ENCODE data around the gene PGGHG.

PGGHG gene

GRCh38 chr11:289712-290620 is 1.0 kb downstream of the PGGHG start:
- Histone ChIP-seq H3K4me1 (ENCODE audit: control insufficient read depth, insufficient read depth, low read length) (peaks cover 6% of the 10 kb centered on the region), H3K4me2 (ENCODE audit: low read length) (peak overlapping the region; percentile 29), H3K27me3 (ENCODE audit: control insufficient read depth, insufficient read depth, low read length) (peaks cover 17% of the 10 kb centered on the region), H3K9me3 (replicated peaks; ENCODE audit: low read length) (no peaks in the 10 kb centered on the region), H3K9ac (ENCODE audit: low read depth, low read length) (no peak overlapping the region), H3K36me3 (ENCODE audit: insufficient read depth, low read length) (no peaks in the 10 kb centered on the region), H3K4me3 (ENCODE audit: low read length) (no peak overlapping the region)

GRCh38 chr11:290621-291231 is 1.8 kb downstream of the PGGHG start:
- no peak overlapping the region for H3K9ac ChIP-seq (ENCODE audit: low read depth, low read length)
- no peaks in the 10 kb centered on the region for H3K36me3 ChIP-seq (ENCODE audit: insufficient read depth, low read length)
- H3K4me2 ChIP-seq (ENCODE audit: low read length), result no peak overlapping the region
- no peak overlapping the region for H3K4me3 ChIP-seq (ENCODE audit: low read length)
- H3K27me3 ChIP-seq (ENCODE audit: control insufficient read depth, insufficient read depth, low read length), result peaks cover 21% of the 10 kb centered on the region
- no peaks in the 10 kb centered on the region for H3K9me3 ChIP-seq (replicated peaks; ENCODE audit: low read length)
- H3K4me1 ChIP-seq (ENCODE audit: control insufficient read depth, insufficient read depth, low read length), result peaks cover 6% of the 10 kb centered on the region

- Histone ChIP-seq H3K4me1 (ENCODE audit: control insufficient read depth, insufficient read depth, low read length) (peaks cover 6% of the 10 kb centered on the region), H3K9me3 (replicated peaks; ENCODE audit: low read length) (no peaks in the 10 kb centered on the region), H3K36me3 (ENCODE audit: insufficient read depth, low read length) (no peaks in the 10 kb centered on the region), H3K4me3 (ENCODE audit: low read length) (no peak overlapping the region), H3K27me3 (ENCODE audit: control insufficient read depth, insufficient read depth, low read length) (peaks cover 26% of the 10 kb centered on the region), H3K9ac (ENCODE audit: low read depth, low read length) (no peak overlapping the region), H3K4me2 (ENCODE audit: low read length) (no peak overlapping the region)
Measured at GRCh38 chr11:291281-292210, 2.6 kb downstream of the PGGHG start.

- H3K4me1 ChIP-seq (ENCODE audit: control insufficient read depth, insufficient read depth, low read length), result peaks cover 6% of the 10 kb centered on the region
- no peaks in the 10 kb centered on the region for H3K36me3 ChIP-seq (ENCODE audit: insufficient read depth, low read length)
- no peak overlapping the region for H3K4me2 ChIP-seq (ENCODE audit: low read length)
- no peak overlapping the region for H3K9ac ChIP-seq (ENCODE audit: low read depth, low read length)
- no peaks in the 10 kb centered on the region for H3K9me3 ChIP-seq (replicated peaks; ENCODE audit: low read length)
- no peak overlapping the region for H3K4me3 ChIP-seq (ENCODE audit: low read length)
- peaks cover 24% of the 10 kb centered on the region for H3K27me3 ChIP-seq (ENCODE audit: control insufficient read depth, insufficient read depth, low read length)
Measured at GRCh38 chr11:292211-293121, 3.5 kb downstream of the PGGHG start.

GRCh38 chr11:293271-293851 is 4.4 kb downstream of the PGGHG start:
- no peaks in the 10 kb centered on the region for H3K36me3 ChIP-seq (ENCODE audit: insufficient read depth, low read length)
- peaks cover 23% of the 10 kb centered on the region for H3K27me3 ChIP-seq (ENCODE audit: control insufficient read depth, insufficient read depth, low read length)

GRCh38 chr11:293852-294661 is 5.1 kb downstream of the PGGHG start:
- Histone ChIP-seq H3K36me3 (ENCODE audit: insufficient read depth, low read length) (no peaks in the 10 kb centered on the region), H3K4me1 (ENCODE audit: control insufficient read depth, insufficient read depth, low read length) (no peaks in the 10 kb centered on the region), H3K4me2 (ENCODE audit: low read length) (no peak overlapping the region), H3K9ac (ENCODE audit: low read depth, low read length) (no peak overlapping the region), H3K4me3 (ENCODE audit: low read length) (no peak overlapping the region), H3K27me3 (ENCODE audit: control insufficient read depth, insufficient read depth, low read length) (peaks cover 24% of the 10 kb centered on the region), H3K9me3 (replicated peaks; ENCODE audit: low read length) (no peaks in the 10 kb centered on the region)

More at GRCh38 chr11:293271-293851, 4.4 kb downstream of the PGGHG start:
- H3K4me2 ChIP-seq (ENCODE audit: low read length), result no peak overlapping the region
- H3K9me3 ChIP-seq (replicated peaks; ENCODE audit: low read length), result no peaks in the 10 kb centered on the region
- H3K9ac ChIP-seq (ENCODE audit: low read depth, low read length), result no peak overlapping the region
- H3K4me3 ChIP-seq (ENCODE audit: low read length), result no peak overlapping the region
- peaks cover 2% of the 10 kb centered on the region for H3K4me1 ChIP-seq (ENCODE audit: control insufficient read depth, insufficient read depth, low read length)

- no peaks in the 10 kb centered on the region for H3K36me3 ChIP-seq (ENCODE audit: insufficient read depth, low read length)
- no peak overlapping the region for H3K9ac ChIP-seq (ENCODE audit: low read depth, low read length)
- no peaks in the 10 kb centered on the region for H3K9me3 ChIP-seq (replicated peaks; ENCODE audit: low read length)
- H3K4me1 ChIP-seq (ENCODE audit: control insufficient read depth, insufficient read depth, low read length), result no peaks in the 10 kb centered on the region
- no peak overlapping the region for H3K4me3 ChIP-seq (ENCODE audit: low read length)
- H3K27me3 ChIP-seq (ENCODE audit: control insufficient read depth, insufficient read depth, low read length), result peaks cover 26% of the 10 kb centered on the region
- H3K4me2 ChIP-seq (ENCODE audit: low read length), result no peak overlapping the region
Measured at GRCh38 chr11:294780-295179, 5.9 kb downstream of the PGGHG start.

- Histone ChIP-seq H3K27me3 (ENCODE audit: control insufficient read depth, insufficient read depth, low read length) (peaks cover 33% of the 10 kb centered on the region), H3K4me3 (ENCODE audit: low read length) (no peak overlapping the region)
Measured at GRCh38 chr11:295351-296170, 6.6 kb downstream of the PGGHG start.

GRCh38 chr11:296171-297050 is 7.5 kb downstream of the PGGHG start:
- Histone ChIP-seq H3K9ac (ENCODE audit: low read depth, low read length) (no peak overlapping the region), H3K4me3 (ENCODE audit: low read length) (no peak overlapping the region), H3K4me1 (ENCODE audit: control insufficient read depth, insufficient read depth, low read length) (peaks cover 5% of the 10 kb centered on the region)

More at GRCh38 chr11:295351-296170, 6.6 kb downstream of the PGGHG start:
- Histone ChIP-seq H3K4me2 (ENCODE audit: low read length) (no peak overlapping the region), H3K9me3 (replicated peaks; ENCODE audit: low read length) (no peaks in the 10 kb centered on the region), H3K9ac (ENCODE audit: low read depth, low read length) (no peak overlapping the region), H3K36me3 (ENCODE audit: insufficient read depth, low read length) (no peaks in the 10 kb centered on the region), H3K4me1 (ENCODE audit: control insufficient read depth, insufficient read depth, low read length) (peaks cover 5% of the 10 kb centered on the region)

More at GRCh38 chr11:296171-297050, 7.5 kb downstream of the PGGHG start:
- H3K36me3 ChIP-seq (ENCODE audit: insufficient read depth, low read length), result no peaks in the 10 kb centered on the region
- peaks cover 36% of the 10 kb centered on the region for H3K27me3 ChIP-seq (ENCODE audit: control insufficient read depth, insufficient read depth, low read length)
- no peak overlapping the region for H3K4me2 ChIP-seq (ENCODE audit: low read length)
- H3K9me3 ChIP-seq (replicated peaks; ENCODE audit: low read length), result no peaks in the 10 kb centered on the region
